ENCODE data around the gene MFSD6L. TPM values are rescaled to one million over a fixed set of nuclear protein-coding genes. Genes with fewer than 3 reads are reported as not detected.
"Not testable (repeated sequence)": the region's sequence is repeated elsewhere in the genome, so short reads cannot be mapped to it uniquely, and the experiment has no call there.

Gene MFSD6L
- polyA plus RNA-seq, 1 experiment: not detected

GRCh38 chr17:8806253-8806925, 7.2 kb upstream of the MFSD6L start:
- ChIA-PET POLR2A (no interaction called here), CTCF (no interaction called here)
- H3K9me3 ChIP-seq (ENCODE audit: control insufficient read depth, insufficient read depth, low read length): no peaks in the 10 kb centered on the region
- H3K27ac ChIP-seq (ENCODE audit: low read depth, low read length): no peak overlapping the region
- TF ChIP-seq CTCF (IDR thresholded peaks at IDR 0.05; ENCODE audit: low read depth, low read length): no peak
- no peak overlapping the region for H3K4me3 ChIP-seq (ENCODE audit: low read depth, low read length)
- peaks cover 7% of the 10 kb centered on the region for H3K27me3 ChIP-seq (ENCODE audit: control insufficient read depth, insufficient read depth, low read length)
- no peak for DNase-seq (ENCODE audit: low read depth, low spot score)

- DNase-seq (ENCODE audit: low read depth, low spot score); H3K27ac ChIP-seq (ENCODE audit: low read depth, low read length); CTCF ChIA-PET; H3K9me3 ChIP-seq (ENCODE audit: control insufficient read depth, insufficient read depth, low read length); POLR2A ChIA-PET; H3K27me3 ChIP-seq (ENCODE audit: control insufficient read depth, insufficient read depth, low read length); H3K4me3 ChIP-seq (ENCODE audit: low read depth, low read length): not testable (repeated sequence)
Observed at GRCh38 chr17:8805396-8805795, 6.2 kb upstream of the MFSD6L start.

GRCh38 chr17:8803531-8804420, 4.6 kb upstream of the MFSD6L start:
- CTCF ChIA-PET: no interaction called here
- POLR2A ChIA-PET: no interaction called here
- Histone ChIP-seq H3K4me3 (ENCODE audit: low read depth, low read length) (no peak overlapping the region), H3K27ac (ENCODE audit: low read depth, low read length) (no peak overlapping the region), H3K9me3 (ENCODE audit: control insufficient read depth, insufficient read depth, low read length) (no peaks in the 10 kb centered on the region), H3K27me3 (ENCODE audit: control insufficient read depth, insufficient read depth, low read length) (peaks cover 12% of the 10 kb centered on the region)
- no peak for TF ChIP-seq CTCF (IDR thresholded peaks at IDR 0.05; ENCODE audit: low read depth, low read length)
- DNase-seq (ENCODE audit: low read depth, low spot score): no peak

- H3K9me3 ChIP-seq (ENCODE audit: control insufficient read depth, insufficient read depth, low read length): no peaks in the 10 kb centered on the region
- no peak for TF ChIP-seq CTCF (IDR thresholded peaks at IDR 0.05; ENCODE audit: low read depth, low read length)
- H3K4me3 ChIP-seq (ENCODE audit: low read depth, low read length): no peak overlapping the region
- H3K27ac ChIP-seq (ENCODE audit: low read depth, low read length): no peak overlapping the region
- POLR2A ChIA-PET: no interaction called here
- H3K27me3 ChIP-seq (ENCODE audit: control insufficient read depth, insufficient read depth, low read length): peaks cover 28% of the 10 kb centered on the region
- CTCF ChIA-PET: no interaction called here
- no peak for DNase-seq (ENCODE audit: low read depth, low spot score)
Observed at GRCh38 chr17:8801135-8801840, 2.1 kb upstream of the MFSD6L start.

GRCh38 chr17:8800656-8801055, 1.5 kb upstream of the MFSD6L start:
- ChIA-PET POLR2A (no interaction called here), CTCF (no interaction called here)
- H3K4me3 ChIP-seq (ENCODE audit: low read depth, low read length): no peak overlapping the region
- no peak overlapping the region for H3K27ac ChIP-seq (ENCODE audit: low read depth, low read length)
- DNase-seq (ENCODE audit: low read depth, low spot score): no peak
- no peaks in the 10 kb centered on the region for H3K9me3 ChIP-seq (ENCODE audit: control insufficient read depth, insufficient read depth, low read length)
- TF ChIP-seq CTCF (IDR thresholded peaks at IDR 0.05; ENCODE audit: low read depth, low read length): no peak
- H3K27me3 ChIP-seq (ENCODE audit: control insufficient read depth, insufficient read depth, low read length): peaks cover 28% of the 10 kb centered on the region

Data from AG04450 (cell line).